Spinal cord (tissue), 10 donors: ENCODE results near the gene NPIPB2. TPM values are rescaled to one million over a fixed set of nuclear protein-coding genes. Genes with fewer than 3 reads are reported as not detected.

ENCODE experiments used
- DNase-seq, 6 donors: peaks; one replicate each; pipeline versions ENCODE4 v3.0.0 to v3.0.0-alpha.2; 2013 to 2015; ENCODE audit warnings: low spot score in 6 of 6, low read depth in 4 of 6
- H3K27ac ChIP-seq: one replicate; pipeline ENCODE4 v1.5.1; 2013; ENCODE audit warnings: low read depth, low read length, control low read depth
- H3K27me3 ChIP-seq: one replicate; pipeline ENCODE4 v1.6.1; 2013; ENCODE audit warnings: low read length; ENCODE audit not compliant: control insufficient read depth, insufficient read depth
- H3K36me3 ChIP-seq: one replicate; pipeline ENCODE4 v1.6.1; 2013; ENCODE audit warnings: low read length; ENCODE audit not compliant: control insufficient read depth, insufficient read depth
- H3K4me1 ChIP-seq: one replicate; pipeline ENCODE4 v1.6.1; 2013; ENCODE audit warnings: low read length; ENCODE audit not compliant: control insufficient read depth, insufficient read depth
- H3K4me3 ChIP-seq: one replicate; pipeline ENCODE4 v1.5.1; 2013; ENCODE audit warnings: low read depth, low read length, control low read depth
- H3K9me3 ChIP-seq: one replicate; pipeline ENCODE4 v1.6.1; 2013; ENCODE audit warnings: low read length; ENCODE audit not compliant: control insufficient read depth, insufficient read depth
- WGBS: methylation state at CpG from one replicate; pipeline ENCODE4 v1.1.5; 2013; ENCODE audit warnings: missing lambda C conversion rate; ENCODE audit not compliant: insufficient coverage; 5-methylcytosine and 5-hydroxymethylcytosine counted together
- polyA plus RNA-seq, 2 donors: library from polyadenylated mRNA; unstranded; fragments of 120-200 nt; gene quantifications; one replicate each; pipeline ENCODE4 v1.2.1, GENCODE V29; 2013; ENCODE audit not compliant: insufficient read length in 2 of 2
- total RNA-seq, 2 donors: library from RNA; depleted of rRNA in 1 of 2; stranded (reverse); fragments of 120-200 nt in 1 of 2; fragments of >200 nt in 1 of 2; gene quantifications; one replicate each; pipeline versions ENCODE4 v1.2.3 to v1.2.4, GENCODE V29; 2013 to 2014
- donor health status: healthy.

The NPIPB2 gene
- total and polyA plus RNA-seq, 4 donors: 3.5 to 5.6 (median 4.8) TPM

DNA sequence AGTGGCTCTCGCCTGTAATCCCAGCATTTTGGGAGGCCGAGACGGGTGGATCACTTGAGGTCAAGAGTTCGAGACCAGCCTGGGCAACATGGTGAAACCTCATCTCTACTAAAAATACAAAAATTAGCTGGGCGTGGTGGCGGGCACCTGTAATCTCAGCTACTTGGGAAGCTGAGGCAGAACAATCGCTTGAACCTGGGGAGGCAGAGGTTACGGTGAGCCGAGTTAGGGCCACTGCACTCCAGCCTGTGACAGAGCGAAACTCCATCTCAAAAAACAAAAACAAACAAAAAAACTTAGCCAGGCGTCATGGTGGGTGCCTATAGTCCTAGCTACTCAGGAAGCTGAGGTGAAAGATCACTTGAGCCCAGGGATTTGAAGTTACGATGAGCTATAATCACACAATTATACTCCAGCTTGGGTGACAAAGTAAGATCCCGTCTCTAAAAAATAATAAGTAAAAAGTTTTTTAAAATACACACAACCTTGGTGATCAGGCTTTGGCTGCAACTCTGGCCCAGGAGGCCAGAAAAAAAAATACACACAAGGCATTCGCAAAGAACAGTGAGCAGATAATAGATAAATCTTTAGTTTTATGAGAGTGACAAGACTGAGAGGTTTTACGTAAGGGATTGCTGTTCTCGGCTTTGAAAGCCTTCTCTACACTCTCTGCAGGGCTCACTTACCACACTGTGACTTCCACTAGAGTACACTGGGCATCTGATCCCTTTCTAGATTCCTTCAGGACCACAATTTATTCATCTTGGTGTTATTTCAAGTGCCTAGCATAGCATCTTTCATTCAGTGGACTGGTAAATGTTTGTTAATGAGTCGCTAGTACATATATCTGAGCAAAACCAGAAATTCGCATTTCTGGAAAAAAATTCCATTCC is 31.9 kb downstream of the NPIPB2 start:
- Histone ChIP-seq H3K4me1 (peaks cover 3% of the 10 kb centered on the region), H3K4me3 (no peak overlapping the region), H3K27ac (no peak overlapping the region), H3K27me3 (no peaks in the 10 kb centered on the region), H3K36me3 (peaks cover 3% of the 10 kb centered on the region), H3K9me3 (no peaks in the 10 kb centered on the region)
- no peak for DNase-seq
- 87% methylated on average over 4 of the region's 18 CpGs for WGBS

DNA sequence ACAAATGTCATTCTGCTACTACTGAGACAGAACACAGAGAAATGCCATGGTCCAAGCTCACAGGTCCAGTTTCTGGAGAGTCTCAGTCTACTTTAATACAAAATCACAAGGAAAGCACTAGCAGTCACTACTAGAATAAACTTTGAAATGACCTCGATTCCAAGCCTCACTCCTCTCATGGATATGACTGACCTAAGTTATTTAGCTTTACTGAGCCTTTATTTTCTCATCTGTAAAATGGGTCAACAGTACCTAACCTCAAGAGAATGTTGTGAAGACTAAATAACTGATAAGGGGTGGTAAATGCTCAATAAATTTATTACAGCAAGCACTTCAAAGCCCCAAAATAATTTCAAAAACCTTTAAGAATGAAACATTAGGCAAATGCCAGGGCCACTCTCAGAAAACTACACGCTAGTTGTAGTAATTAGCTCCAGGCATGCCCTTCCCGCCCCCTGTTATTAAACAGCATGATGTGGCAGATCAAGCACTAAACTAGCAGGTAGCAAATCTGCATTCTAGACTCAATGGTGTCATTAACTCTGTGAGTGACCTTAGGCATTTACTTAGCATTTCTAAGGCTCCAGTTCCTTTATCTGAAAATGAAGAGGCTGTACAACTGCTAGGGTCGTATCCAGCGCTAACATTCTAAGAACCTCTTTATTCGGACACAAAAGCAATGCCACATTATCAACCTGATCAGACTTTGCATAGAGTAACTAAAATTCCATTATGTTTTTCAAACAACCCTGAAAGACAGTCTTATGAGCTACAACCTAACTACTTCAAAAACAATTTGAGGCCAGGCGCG is 34.5 kb downstream of the NPIPB2 start:
- DNase-seq: no peak
- peaks cover 3% of the 10 kb centered on the region for H3K4me1 ChIP-seq
- 74% methylated on average over 7 of the region's 8 CpGs for WGBS

DNA sequence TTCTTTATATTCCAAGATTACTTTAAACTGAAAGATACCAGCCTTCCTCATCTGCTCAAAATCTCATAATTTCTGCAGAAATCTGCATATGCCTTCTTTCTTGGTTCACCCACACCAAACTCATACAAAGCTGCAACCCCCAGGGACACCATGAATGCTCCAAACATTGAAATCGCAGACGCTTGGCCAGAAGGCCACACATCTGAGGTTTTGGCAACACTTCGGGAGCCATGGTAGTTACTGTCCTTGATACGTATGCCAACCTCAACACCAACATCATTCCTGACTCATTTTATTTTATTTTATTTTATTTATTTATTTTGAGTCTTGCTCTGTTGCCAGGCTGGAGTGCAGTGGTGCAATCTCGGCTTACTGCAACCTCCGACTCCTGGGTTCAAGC is 37.9 kb downstream of the NPIPB2 start:
- Histone ChIP-seq H3K4me3 (no peak overlapping the region), H3K9me3 (no peaks in the 10 kb centered on the region), H3K36me3 (peaks cover 3% of the 10 kb centered on the region), H3K27ac (no peak overlapping the region), H3K4me1 (no peaks in the 10 kb centered on the region), H3K27me3 (no peaks in the 10 kb centered on the region)
- 100% methylated on average over 2 of the region's 6 CpGs for WGBS
- DNase-seq: no peak

More for the DNA sequence above, 34.5 kb downstream of the NPIPB2 start:
- peaks cover 3% of the 10 kb centered on the region for H3K36me3 ChIP-seq
- no peaks in the 10 kb centered on the region for H3K9me3 ChIP-seq
- H3K4me3 ChIP-seq: no peak overlapping the region
- H3K27ac ChIP-seq: no peak overlapping the region
- no peaks in the 10 kb centered on the region for H3K27me3 ChIP-seq

DNA sequence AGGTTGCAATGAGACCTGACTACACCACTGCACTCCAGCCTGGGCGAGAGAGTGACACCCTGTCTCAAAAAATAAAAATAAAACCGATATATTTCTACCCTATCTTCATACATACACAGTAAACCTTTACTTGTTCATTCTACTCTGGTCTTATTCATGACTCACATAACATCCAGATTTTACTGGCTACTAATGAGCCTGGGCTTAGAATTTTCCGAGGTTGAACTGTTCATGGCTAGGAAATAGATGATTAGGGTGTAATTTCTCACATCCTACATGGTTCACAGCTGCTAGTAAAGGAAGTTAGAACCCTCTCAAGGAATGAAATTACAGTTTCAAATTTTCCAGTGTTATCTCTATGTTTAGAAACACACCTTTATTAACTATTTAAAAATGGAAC is 40.8 kb downstream of the NPIPB2 start:
- no peaks in the 10 kb centered on the region for H3K27me3 ChIP-seq
- no peak for DNase-seq
- 100% methylated on average over 1 of the region's 3 CpGs for WGBS
- no peaks in the 10 kb centered on the region for H3K4me1 ChIP-seq
- no peak overlapping the region for H3K4me3 ChIP-seq
- H3K9me3 ChIP-seq: no peaks in the 10 kb centered on the region
- no peak overlapping the region for H3K27ac ChIP-seq
- peaks cover under 1% of the 10 kb centered on the region for H3K36me3 ChIP-seq

DNA sequence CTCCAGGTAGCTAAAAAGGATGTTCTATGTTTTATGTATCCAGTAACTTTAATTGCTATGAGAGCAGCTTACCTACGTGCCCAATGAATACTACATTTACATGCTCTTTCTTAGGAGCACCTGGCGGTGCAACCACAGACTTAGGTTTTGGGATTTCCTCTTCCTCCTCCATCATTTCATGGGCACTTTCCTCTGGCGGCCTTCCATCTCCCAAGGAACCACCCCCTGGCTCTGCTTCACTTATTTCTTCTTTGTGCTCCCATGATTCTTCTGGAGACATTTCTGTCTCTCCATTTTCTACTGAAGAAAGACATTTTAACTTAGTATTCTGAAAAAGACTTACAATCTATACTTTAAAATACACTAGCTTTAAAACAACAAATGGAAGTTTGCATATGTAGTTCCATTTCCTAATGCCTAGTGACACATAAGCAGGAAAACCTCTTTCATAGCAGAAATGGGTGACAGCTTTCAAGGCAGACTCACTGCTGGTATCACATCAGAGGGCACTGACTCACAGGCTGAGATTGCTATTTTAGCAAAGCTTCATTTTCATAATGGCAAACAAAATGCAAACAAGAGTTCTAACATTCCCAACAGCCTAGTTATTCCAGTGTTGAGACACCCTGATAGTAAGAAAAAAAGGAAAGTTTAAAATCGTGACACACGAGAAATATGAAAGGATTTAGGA is 45.2 kb downstream of the NPIPB2 start:
- peaks cover 30% of the 10 kb centered on the region for H3K36me3 ChIP-seq
- no peaks in the 10 kb centered on the region for H3K4me1 ChIP-seq
- H3K27me3 ChIP-seq: no peaks in the 10 kb centered on the region
- H3K4me3 ChIP-seq: no peak overlapping the region
- DNase-seq: no peak
- WGBS: 68% methylated on average over 3 of the region's 5 CpGs
- no peak overlapping the region for H3K27ac ChIP-seq
- H3K9me3 ChIP-seq: no peaks in the 10 kb centered on the region

DNA sequence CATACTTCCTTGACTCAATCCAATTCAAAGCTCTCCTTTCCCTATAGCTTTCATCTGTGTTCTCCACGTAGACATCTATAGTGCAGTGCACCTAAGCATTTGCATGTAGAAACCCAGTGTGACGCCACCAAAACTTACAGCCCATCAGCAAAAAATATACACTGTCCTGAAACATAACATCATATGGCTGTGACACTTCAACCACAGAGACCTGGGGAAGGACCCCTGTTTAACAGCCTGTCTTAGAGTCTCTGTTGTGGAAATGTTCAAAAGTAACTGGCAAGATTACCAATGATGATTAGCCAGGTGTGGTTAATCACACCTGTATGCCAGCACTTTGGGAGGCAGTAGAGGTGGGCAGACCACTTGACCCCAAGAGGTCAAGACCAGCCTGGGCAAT is 48.3 kb downstream of the NPIPB2 start:
- no peaks in the 10 kb centered on the region for H3K27me3 ChIP-seq
- H3K4me3 ChIP-seq: no peak overlapping the region
- no peaks in the 10 kb centered on the region for H3K9me3 ChIP-seq
- H3K4me1 ChIP-seq: no peaks in the 10 kb centered on the region
- WGBS: 83% methylated on average over 1 of the region's 2 CpGs
- DNase-seq: no peak
- peaks cover 42% of the 10 kb centered on the region for H3K36me3 ChIP-seq
- H3K27ac ChIP-seq: no peak overlapping the region

DNA sequence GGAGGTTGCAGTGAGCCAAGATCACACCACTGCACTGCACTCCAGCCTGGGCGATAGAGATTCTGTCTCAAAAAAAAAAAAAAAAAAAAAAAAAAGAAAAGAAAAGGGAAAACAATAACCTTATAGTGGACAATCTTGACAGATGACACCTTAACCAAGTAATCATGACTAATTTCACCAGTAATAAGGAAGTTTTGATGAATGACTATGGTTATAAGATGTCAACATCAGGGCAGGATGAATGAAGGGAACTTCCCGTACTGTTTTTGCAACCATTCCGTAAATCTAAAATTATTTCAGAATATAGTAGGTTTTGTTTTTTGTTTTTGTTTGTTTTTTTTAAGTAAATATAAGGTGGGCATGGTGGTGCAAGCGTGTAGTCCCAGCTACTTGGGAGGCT is 49.1 kb downstream of the NPIPB2 start:
- no CpG with 5 or more reads among the region's 4 CpGs for WGBS

DNA sequence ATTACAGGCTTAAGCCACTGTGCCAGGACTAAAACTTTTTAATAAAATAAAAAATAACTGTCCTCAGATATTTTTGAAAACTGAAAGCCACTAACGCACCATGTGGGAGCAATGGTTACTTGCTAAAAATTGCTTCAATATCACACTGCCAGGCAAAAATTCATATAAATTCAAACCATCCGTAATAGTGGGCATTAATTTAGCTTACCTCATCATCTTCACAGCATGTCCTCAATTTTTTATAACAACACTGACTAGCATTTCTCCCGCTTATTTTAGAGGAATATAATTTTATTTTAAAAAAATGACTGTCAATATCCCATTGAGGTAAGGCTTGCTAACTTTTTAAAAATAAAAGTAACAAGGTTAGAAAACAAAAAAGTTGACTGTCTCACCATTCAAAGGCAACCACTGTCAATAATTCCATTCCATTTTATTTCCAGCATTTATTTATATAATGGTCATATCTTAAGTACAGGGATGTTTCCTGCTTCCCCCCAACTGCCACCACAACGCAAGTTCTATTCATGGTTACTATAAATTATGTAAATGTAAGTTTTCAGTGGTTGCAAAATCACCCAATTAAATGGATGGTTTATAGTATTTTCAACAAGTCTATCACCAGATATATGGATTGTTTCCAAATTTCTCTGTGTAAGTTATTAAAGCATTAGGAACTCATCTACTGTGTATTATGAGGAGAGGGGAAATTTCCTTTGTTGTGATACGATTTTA is 51.4 kb downstream of the NPIPB2 start:
- peaks cover 54% of the 10 kb centered on the region for H3K36me3 ChIP-seq
- no peaks in the 10 kb centered on the region for H3K4me1 ChIP-seq

More for the DNA sequence above, 49.1 kb downstream of the NPIPB2 start:
- Histone ChIP-seq H3K27ac (no peak overlapping the region), H3K4me1 (no peaks in the 10 kb centered on the region), H3K27me3 (no peaks in the 10 kb centered on the region), H3K36me3 (peaks cover 49% of the 10 kb centered on the region), H3K4me3 (no peak overlapping the region), H3K9me3 (no peaks in the 10 kb centered on the region)
- DNase-seq: no peak

DNA sequence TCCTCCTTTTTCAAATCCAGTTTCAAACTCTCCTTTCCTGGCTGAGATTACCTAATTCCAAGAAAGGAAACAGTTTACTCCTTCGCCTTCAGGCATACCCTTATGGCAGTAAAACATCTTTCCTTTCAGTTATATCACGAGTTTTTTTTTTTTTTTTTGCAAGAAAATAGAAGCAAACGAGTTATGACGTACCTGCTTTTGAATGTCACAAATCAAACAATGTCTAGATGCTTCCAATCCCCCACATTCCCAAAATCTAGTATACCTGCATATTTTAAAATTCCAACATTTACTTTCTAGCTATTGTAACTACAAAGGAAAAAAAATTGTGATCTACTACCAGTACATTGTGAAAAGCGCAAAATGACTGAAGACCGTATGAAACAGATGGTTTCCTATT is 55.0 kb downstream of the NPIPB2 start:
- Histone ChIP-seq H3K4me1 (no peaks in the 10 kb centered on the region), H3K9me3 (no peaks in the 10 kb centered on the region), H3K4me3 (no peak overlapping the region), H3K27me3 (no peaks in the 10 kb centered on the region), H3K27ac (no peak overlapping the region), H3K36me3 (peaks cover 50% of the 10 kb centered on the region)
- DNase-seq: no peak
- 71% methylated on average over 1 of the region's 6 CpGs for WGBS

More for the DNA sequence above, 51.4 kb downstream of the NPIPB2 start:
- H3K27me3 ChIP-seq: no peaks in the 10 kb centered on the region
- H3K9me3 ChIP-seq: no peaks in the 10 kb centered on the region
- no peak for DNase-seq
- no peak overlapping the region for H3K27ac ChIP-seq
- H3K4me3 ChIP-seq: no peak overlapping the region
- WGBS: no CpG with 5 or more reads among the region's 5 CpGs
